CD14-positive monocyte (primary cell): ENCODE measurements around the gene SPRED2. TPM values are rescaled to one million over a fixed set of nuclear protein-coding genes. Genes with fewer than 3 reads are reported as not detected.

Source experiments
- DNase-seq, 3 donors: peaks; one replicate each; pipeline ENCODE4 v3.0.0-alpha.2; 2011 to 2022
- H2AFZ ChIP-seq: 2 replicates; pipeline ENCODE4 v1.6.0; 2012; ENCODE audit warnings: mild to moderate bottlenecking, low read depth, low read length, inconsistent platforms; ENCODE audit not compliant: insufficient read depth, poor library complexity, severe bottlenecking
- H3K27ac ChIP-seq, 2 donors: 1 replicate in 1 of 2; 2 replicates in 1 of 2; pipeline ENCODE4 v1.5.1; 2012 to 2013; ENCODE audit warnings: low read length in 2 of 2, control low read depth in 1 of 2, inconsistent platforms in 1 of 2, low read depth in 1 of 2, mild to moderate bottlenecking in 1 of 2
- H3K27me3 ChIP-seq, 2 donors: one replicate each; pipeline versions ENCODE4 v1.6.0 to v1.6.1; 2011 to 2013; ENCODE audit warnings: low read length in 2 of 2; ENCODE audit not compliant: control insufficient read depth in 2 of 2, insufficient read depth in 2 of 2
- H3K36me3 ChIP-seq, 2 donors: replicated peaks in 1 of 2; 1 replicate in 1 of 2; 2 replicates in 1 of 2; pipeline versions ENCODE4 v1.5.1 to v1.6.1; 2012 to 2013; ENCODE audit warnings: low read length in 2 of 2, control low read depth in 1 of 2, inconsistent platforms in 1 of 2, mild to moderate bottlenecking in 1 of 2; ENCODE audit not compliant: insufficient read depth in 2 of 2, control insufficient read depth in 1 of 2
- H3K4me1 ChIP-seq, 2 donors: 1 replicate in 1 of 2; 2 replicates in 1 of 2; pipeline versions ENCODE4 v1.5.1 to v1.6.1; 2012 to 2013; ENCODE audit warnings: low read length in 2 of 2, control low read depth in 1 of 2, inconsistent platforms in 1 of 2, mild to moderate bottlenecking in 1 of 2, moderate library complexity in 1 of 2; ENCODE audit not compliant: insufficient read depth in 2 of 2, control insufficient read depth in 1 of 2
- H3K4me2 ChIP-seq: replicated peaks from 2 replicates; pipeline ENCODE3; 2012; ENCODE audit warnings: low read length, moderate library complexity, mild to moderate bottlenecking; ENCODE audit not compliant: poor library complexity, severe bottlenecking; ENCODE audit errors: extremely low read depth
- H3K4me3 ChIP-seq, 3 experiments: fragments of 200-600 bp in 1 of 3; sonication (generic) in 1 of 3; replicated peaks in 1 of 3; 1 replicate in 2 of 3; 2 replicates in 1 of 3; pipeline ENCODE4 v1.5.1; 2011 to 2013; ENCODE audit warnings: low read length in 3 of 3, mild to moderate bottlenecking in 3 of 3, control low read depth in 2 of 3, low read depth in 2 of 3, inconsistent platforms in 1 of 3, moderate library complexity in 1 of 3
- H3K79me2 ChIP-seq: 2 replicates; pipeline ENCODE4 v1.6.0; 2012; ENCODE audit warnings: mild to moderate bottlenecking, control low read depth, inconsistent platforms, low read length, moderate library complexity; ENCODE audit not compliant: insufficient read depth
- H3K9ac ChIP-seq: 2 replicates; pipeline ENCODE4 v1.6.0; 2017; ENCODE audit warnings: low read length, mild to moderate bottlenecking; ENCODE audit not compliant: insufficient read depth, poor library complexity, severe bottlenecking
- H3K9me3 ChIP-seq, 2 donors: replicated peaks in 1 of 2; 1 replicate in 1 of 2; 2 replicates in 1 of 2; pipeline versions ENCODE4 v1.5.1 to v1.6.1; 2012 to 2013; ENCODE audit warnings: low read length in 2 of 2, control low read depth in 1 of 2; ENCODE audit not compliant: control insufficient read depth in 1 of 2, insufficient read depth in 1 of 2
- H4K20me1 ChIP-seq: 2 replicates; pipeline ENCODE4 v1.6.0; 2012; ENCODE audit warnings: mild to moderate bottlenecking, low read length, control low read depth, moderate library complexity; ENCODE audit not compliant: insufficient read depth
- H3K27ac Mint-ChIP-seq, 7 donors: one replicate each; pipeline ENCODE4 v1.8.0; 2020; ENCODE audit warnings: mild to moderate bottlenecking in 7 of 7, mixed read lengths in 7 of 7, moderate library complexity in 6 of 7, inconsistent platforms in 2 of 7
- H3K27me3 Mint-ChIP-seq, 3 donors: one replicate each; pipeline ENCODE4 v1.8.0; 2021 to 2022; ENCODE audit warnings: low read depth in 3 of 3, mild to moderate bottlenecking in 3 of 3, mixed read lengths in 3 of 3, moderate library complexity in 3 of 3, inconsistent platforms in 1 of 3
- H3K36me3 Mint-ChIP-seq, 2 donors: one replicate each; pipeline ENCODE4 v1.8.0; 2020; ENCODE audit warnings: mixed read lengths in 2 of 2, inconsistent platforms in 1 of 2, mild to moderate bottlenecking in 1 of 2
- H3K4me1 Mint-ChIP-seq: one replicate; pipeline ENCODE4 v1.8.0; 2020; ENCODE audit warnings: mild to moderate bottlenecking, mixed read lengths
- H3K4me3 Mint-ChIP-seq, 2 donors: one replicate each; pipeline ENCODE4 v1.8.0; 2020; ENCODE audit warnings: mild to moderate bottlenecking in 2 of 2, mixed read lengths in 2 of 2, moderate library complexity in 1 of 2
- H3K9me3 Mint-ChIP-seq, 7 donors: one replicate each; pipeline ENCODE4 v1.8.0; 2020 to 2022; ENCODE audit warnings: mixed read lengths in 7 of 7, mild to moderate bottlenecking in 6 of 7, moderate library complexity in 6 of 7, inconsistent platforms in 2 of 7
- WGBS: methylation state at CpG from one replicate; pipeline ENCODE4 v1.1.5; 2013; ENCODE audit warnings: missing lambda C conversion rate; ENCODE audit not compliant: insufficient coverage; 5-methylcytosine and 5-hydroxymethylcytosine counted together
- intact Hi-C, 2 donors: fragments of 100-400 bp; cut with micrococcal nuclease; formaldehyde crosslinking; loops; one replicate each; pipeline versions ENCODE4 v1.15.0 to v1.15.1; 2023
- polyA plus RNA-seq, 3 donors: library from polyadenylated mRNA; depleted of rRNA in 1 of 3; unstranded in 2 of 3; stranded (reverse) in 1 of 3; fragments of 300-500 nt in 2 of 3; fragments of >200 nt in 1 of 3; fragmentation: Illumina TruSeq in 2 of 3; gene quantifications; 1 replicate in 2 of 3; 2 replicates in 1 of 3; pipeline ENCODE4 v1.2.3, GENCODE V29; 2012 to 2021
- TF ChIP-seq, protein P1 (sequence below): fragments of 200-600 bp; IDR thresholded peaks from one replicate; pipeline ENCODE4 v1.8.0; 2022; ENCODE audit warnings: antibody characterized with exemption, mild to moderate bottlenecking

Gene SPRED2
- polyA plus RNA-seq, 3 donors, result 0.20 to 2.0 (median 0.33) TPM

DNA sequence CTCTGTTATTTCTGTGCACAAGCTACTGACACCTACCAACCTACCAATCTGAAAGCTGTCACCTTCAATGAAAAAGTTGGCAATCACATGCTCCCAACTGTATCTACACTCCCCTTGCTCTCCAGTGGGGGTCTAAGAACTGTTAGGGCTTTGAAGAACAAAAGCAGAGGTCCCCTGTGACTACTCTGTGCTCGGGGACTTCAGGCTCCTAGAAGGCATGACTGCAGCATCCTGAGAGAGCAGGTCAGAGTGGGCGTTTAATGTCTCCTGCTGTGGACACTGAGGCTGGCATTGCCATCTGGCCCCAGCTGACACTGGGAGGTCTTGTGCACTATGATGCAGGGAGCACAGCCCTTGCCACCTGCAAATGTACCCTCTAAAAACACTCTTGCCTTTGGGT is 111.5 kb downstream of the SPRED2 start:
- no peak overlapping the region for H3K27ac Mint-ChIP-seq
- no peaks in the 10 kb centered on the region for H3K27me3 ChIP-seq

GRCh38 chr2:65320042-65320725 is 112.2 kb downstream of the SPRED2 start:
- Histone ChIP-seq H3K9ac (no peak overlapping the region), H3K79me2 (no peaks in the 10 kb centered on the region), H3K4me1 (no peaks in the 10 kb centered on the region), H4K20me1 (no peaks in the 10 kb centered on the region), H2AFZ (no peak overlapping the region), H3K4me3 (no peak overlapping the region), H3K27ac (no peak overlapping the region), H3K9me3 (no peaks in the 10 kb centered on the region), H3K27me3 (no peaks in the 10 kb centered on the region), H3K4me2 (no peak overlapping the region), H3K36me3 (peaks cover 3 to 9% of the 10 kb centered on the region in 2 donors)
- H3K27ac Mint-ChIP-seq, result peak overlapping the region in 1 of 7 donors; percentile 25
- peaks cover 0 to 3% (median 0%) of the 10 kb centered on the region in 3 donors for H3K27me3 Mint-ChIP-seq
- TF ChIP-seq, protein P1, sequence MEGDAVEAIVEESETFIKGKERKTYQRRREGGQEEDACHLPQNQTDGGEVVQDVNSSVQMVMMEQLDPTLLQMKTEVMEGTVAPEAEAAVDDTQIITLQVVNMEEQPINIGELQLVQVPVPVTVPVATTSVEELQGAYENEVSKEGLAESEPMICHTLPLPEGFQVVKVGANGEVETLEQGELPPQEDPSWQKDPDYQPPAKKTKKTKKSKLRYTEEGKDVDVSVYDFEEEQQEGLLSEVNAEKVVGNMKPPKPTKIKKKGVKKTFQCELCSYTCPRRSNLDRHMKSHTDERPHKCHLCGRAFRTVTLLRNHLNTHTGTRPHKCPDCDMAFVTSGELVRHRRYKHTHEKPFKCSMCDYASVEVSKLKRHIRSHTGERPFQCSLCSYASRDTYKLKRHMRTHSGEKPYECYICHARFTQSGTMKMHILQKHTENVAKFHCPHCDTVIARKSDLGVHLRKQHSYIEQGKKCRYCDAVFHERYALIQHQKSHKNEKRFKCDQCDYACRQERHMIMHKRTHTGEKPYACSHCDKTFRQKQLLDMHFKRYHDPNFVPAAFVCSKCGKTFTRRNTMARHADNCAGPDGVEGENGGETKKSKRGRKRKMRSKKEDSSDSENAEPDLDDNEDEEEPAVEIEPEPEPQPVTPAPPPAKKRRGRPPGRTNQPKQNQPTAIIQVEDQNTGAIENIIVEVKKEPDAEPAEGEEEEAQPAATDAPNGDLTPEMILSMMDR, result peak; percentile 21
- no peaks in the 10 kb centered on the region for H3K4me1 Mint-ChIP-seq
- peaks cover 0 to 6% (median 3%) of the 10 kb centered on the region in 7 donors for H3K9me3 Mint-ChIP-seq
- intact Hi-C loops, result no loop called here
- WGBS, result 93% methylated on average over 4 of the region's 9 CpGs
- peak in 1 of 3 donors; percentile 10 for DNase-seq
- H3K36me3 Mint-ChIP-seq, result peaks cover 13 to 14% of the 10 kb centered on the region in 2 donors
- H3K4me3 Mint-ChIP-seq, result no peak overlapping the region

More for the DNA sequence above, 111.5 kb downstream of the SPRED2 start:
- Histone ChIP-seq H3K4me3 (no peak overlapping the region), H3K9ac (no peak overlapping the region), H3K36me3 (peaks cover 3 to 7% of the 10 kb centered on the region in 2 donors), H3K27ac (no peak overlapping the region), H3K9me3 (no peaks in the 10 kb centered on the region), H3K4me1 (no peaks in the 10 kb centered on the region), H3K4me2 (no peak overlapping the region), H2AFZ (no peak overlapping the region), H4K20me1 (no peaks in the 10 kb centered on the region), H3K79me2 (no peaks in the 10 kb centered on the region)
- 96% methylated on average over 2 of the region's 2 CpGs for WGBS
- DNase-seq, result no peak
- Mint-ChIP-seq H3K27me3 (peaks cover 0 to 3% (median 0%) of the 10 kb centered on the region in 3 donors), H3K4me3 (no peak overlapping the region), H3K4me1 (no peaks in the 10 kb centered on the region), H3K36me3 (peaks cover 10 to 12% of the 10 kb centered on the region in 2 donors), H3K9me3 (peaks cover 0 to 6% (median 3%) of the 10 kb centered on the region in 7 donors)
- TF ChIP-seq, protein P1, result no peak
- intact Hi-C loops, result no loop called here
